ENCODE results near the gene TMC2.

DNA sequence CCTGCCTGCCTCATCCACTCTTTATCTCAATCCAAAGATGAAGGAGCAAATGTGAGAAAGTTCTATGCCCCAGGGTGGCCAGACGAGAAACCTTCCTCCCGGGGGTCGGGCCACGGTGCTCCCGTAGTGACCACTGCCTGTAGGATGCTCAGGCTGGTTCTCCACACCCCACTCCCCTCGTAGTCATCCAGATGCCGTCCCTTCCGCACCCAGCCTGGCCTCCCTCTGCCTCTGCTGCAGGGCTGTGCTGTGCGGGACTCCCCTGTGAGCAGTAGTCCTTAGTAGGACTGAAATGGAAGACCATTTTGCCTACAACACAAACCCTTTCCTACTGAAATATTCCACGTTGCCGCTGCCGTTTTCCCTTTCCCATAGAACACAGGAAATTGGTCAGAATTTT, 2.0 kb downstream of the TMC2 start:
- TF ChIP-seq, protein P1, sequence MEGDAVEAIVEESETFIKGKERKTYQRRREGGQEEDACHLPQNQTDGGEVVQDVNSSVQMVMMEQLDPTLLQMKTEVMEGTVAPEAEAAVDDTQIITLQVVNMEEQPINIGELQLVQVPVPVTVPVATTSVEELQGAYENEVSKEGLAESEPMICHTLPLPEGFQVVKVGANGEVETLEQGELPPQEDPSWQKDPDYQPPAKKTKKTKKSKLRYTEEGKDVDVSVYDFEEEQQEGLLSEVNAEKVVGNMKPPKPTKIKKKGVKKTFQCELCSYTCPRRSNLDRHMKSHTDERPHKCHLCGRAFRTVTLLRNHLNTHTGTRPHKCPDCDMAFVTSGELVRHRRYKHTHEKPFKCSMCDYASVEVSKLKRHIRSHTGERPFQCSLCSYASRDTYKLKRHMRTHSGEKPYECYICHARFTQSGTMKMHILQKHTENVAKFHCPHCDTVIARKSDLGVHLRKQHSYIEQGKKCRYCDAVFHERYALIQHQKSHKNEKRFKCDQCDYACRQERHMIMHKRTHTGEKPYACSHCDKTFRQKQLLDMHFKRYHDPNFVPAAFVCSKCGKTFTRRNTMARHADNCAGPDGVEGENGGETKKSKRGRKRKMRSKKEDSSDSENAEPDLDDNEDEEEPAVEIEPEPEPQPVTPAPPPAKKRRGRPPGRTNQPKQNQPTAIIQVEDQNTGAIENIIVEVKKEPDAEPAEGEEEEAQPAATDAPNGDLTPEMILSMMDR (IDR thresholded peaks at IDR 0.05) = no peak
- TF ChIP-seq, protein P2, sequence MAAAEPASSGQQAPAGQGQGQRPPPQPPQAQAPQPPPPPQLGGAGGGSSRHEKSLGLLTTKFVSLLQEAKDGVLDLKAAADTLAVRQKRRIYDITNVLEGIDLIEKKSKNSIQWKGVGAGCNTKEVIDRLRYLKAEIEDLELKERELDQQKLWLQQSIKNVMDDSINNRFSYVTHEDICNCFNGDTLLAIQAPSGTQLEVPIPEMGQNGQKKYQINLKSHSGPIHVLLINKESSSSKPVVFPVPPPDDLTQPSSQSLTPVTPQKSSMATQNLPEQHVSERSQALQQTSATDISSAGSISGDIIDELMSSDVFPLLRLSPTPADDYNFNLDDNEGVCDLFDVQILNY (CRISPR knock-in tag; IDR thresholded peaks at IDR 0.05) = no peak
- TF ChIP-seq, protein P3, sequence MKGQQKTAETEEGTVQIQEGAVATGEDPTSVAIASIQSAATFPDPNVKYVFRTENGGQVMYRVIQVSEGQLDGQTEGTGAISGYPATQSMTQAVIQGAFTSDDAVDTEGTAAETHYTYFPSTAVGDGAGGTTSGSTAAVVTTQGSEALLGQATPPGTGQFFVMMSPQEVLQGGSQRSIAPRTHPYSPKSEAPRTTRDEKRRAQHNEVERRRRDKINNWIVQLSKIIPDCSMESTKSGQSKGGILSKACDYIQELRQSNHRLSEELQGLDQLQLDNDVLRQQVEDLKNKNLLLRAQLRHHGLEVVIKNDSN (CRISPR knock-in tag; IDR thresholded peaks at IDR 0.05) = no peak
- TF ChIP-seq NFE2L1 (CRISPR knock-in tag; IDR thresholded peaks at IDR 0.05) = no peak
- TF ChIP-seq, protein P4, sequence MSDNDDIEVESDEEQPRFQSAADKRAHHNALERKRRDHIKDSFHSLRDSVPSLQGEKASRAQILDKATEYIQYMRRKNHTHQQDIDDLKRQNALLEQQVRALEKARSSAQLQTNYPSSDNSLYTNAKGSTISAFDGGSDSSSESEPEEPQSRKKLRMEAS (CRISPR knock-in tag; IDR thresholded peaks at IDR 0.05) = no peak
- no peak for TF ChIP-seq SP1 (CRISPR knock-in tag; conservative IDR thresholded peaks at IDR 0.05)
- TF ChIP-seq, protein P5, sequence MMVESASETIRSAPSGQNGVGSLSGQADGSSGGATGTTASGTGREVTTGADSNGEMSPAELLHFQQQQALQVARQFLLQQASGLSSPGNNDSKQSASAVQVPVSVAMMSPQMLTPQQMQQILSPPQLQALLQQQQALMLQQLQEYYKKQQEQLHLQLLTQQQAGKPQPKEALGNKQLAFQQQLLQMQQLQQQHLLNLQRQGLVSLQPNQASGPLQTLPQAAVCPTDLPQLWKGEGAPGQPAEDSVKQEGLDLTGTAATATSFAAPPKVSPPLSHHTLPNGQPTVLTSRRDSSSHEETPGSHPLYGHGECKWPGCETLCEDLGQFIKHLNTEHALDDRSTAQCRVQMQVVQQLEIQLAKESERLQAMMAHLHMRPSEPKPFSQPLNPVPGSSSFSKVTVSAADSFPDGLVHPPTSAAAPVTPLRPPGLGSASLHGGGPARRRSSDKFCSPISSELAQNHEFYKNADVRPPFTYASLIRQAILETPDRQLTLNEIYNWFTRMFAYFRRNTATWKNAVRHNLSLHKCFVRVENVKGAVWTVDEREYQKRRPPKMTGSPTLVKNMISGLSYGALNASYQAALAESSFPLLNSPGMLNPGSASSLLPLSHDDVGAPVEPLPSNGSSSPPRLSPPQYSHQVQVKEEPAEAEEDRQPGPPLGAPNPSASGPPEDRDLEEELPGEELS (CRISPR knock-in tag; IDR thresholded peaks at IDR 0.05) = no peak
- TF ChIP-seq, protein P6, sequence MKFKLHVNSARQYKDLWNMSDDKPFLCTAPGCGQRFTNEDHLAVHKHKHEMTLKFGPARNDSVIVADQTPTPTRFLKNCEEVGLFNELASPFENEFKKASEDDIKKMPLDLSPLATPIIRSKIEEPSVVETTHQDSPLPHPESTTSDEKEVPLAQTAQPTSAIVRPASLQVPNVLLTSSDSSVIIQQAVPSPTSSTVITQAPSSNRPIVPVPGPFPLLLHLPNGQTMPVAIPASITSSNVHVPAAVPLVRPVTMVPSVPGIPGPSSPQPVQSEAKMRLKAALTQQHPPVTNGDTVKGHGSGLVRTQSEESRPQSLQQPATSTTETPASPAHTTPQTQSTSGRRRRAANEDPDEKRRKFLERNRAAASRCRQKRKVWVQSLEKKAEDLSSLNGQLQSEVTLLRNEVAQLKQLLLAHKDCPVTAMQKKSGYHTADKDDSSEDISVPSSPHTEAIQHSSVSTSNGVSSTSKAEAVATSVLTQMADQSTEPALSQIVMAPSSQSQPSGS (CRISPR knock-in tag; IDR thresholded peaks at IDR 0.05; ENCODE audit: borderline replicate concordance, low read depth) = no peak
- no peak for TF ChIP-seq FOXJ3 (CRISPR knock-in tag; IDR thresholded peaks at IDR 0.05; ENCODE audit: borderline replicate concordance)

Data from WTC11 (cell line).